ENCODE measurements around the gene SOX13. TPM values are rescaled to one million over a fixed set of nuclear protein-coding genes. Genes with fewer than 3 reads are reported as not detected.
A peak's percentile ranks its signal among the peaks of the same experiment; 100 is the strongest.

Gene SOX13
- total RNA-seq, 1 donor = 3.3 TPM

- TF ChIP-seq CTCF (IDR thresholded peaks at IDR 0.05; ENCODE audit: insufficient read depth, low read length) = no peak
- H3K4me3 ChIP-seq (ENCODE audit: low read depth, low read length) = no peak overlapping the region
- DNase-seq (ENCODE audit: low read depth) = peak; percentile 68
Measured at GRCh38 chr1:204171751-204172178, 98.8 kb downstream of the SOX13 start.

GRCh38 chr1:204172404-204173029 lies 99.6 kb downstream of the SOX13 start:
- TF ChIP-seq CTCF (IDR thresholded peaks at IDR 0.05; ENCODE audit: insufficient read depth, low read length) = no peak
- DNase-seq (ENCODE audit: low read depth) = no peak
- H3K4me3 ChIP-seq (ENCODE audit: low read depth, low read length) = no peak overlapping the region

GRCh38 chr1:204174958-204175357 lies 102.0 kb downstream of the SOX13 start:
- no peak for TF ChIP-seq CTCF (IDR thresholded peaks at IDR 0.05; ENCODE audit: insufficient read depth, low read length)
- no peak overlapping the region for H3K4me3 ChIP-seq (ENCODE audit: low read depth, low read length)
- no peak for DNase-seq (ENCODE audit: low read depth)

GRCh38 chr1:204176049-204176448 lies 103.1 kb downstream of the SOX13 start:
- DNase-seq (ENCODE audit: low read depth) = no peak
- no peak for TF ChIP-seq CTCF (IDR thresholded peaks at IDR 0.05; ENCODE audit: insufficient read depth, low read length)
- H3K4me3 ChIP-seq (ENCODE audit: low read depth, low read length) = no peak overlapping the region

GRCh38 chr1:204177133-204177532 lies 104.2 kb downstream of the SOX13 start:
- no peak overlapping the region for H3K4me3 ChIP-seq (ENCODE audit: low read depth, low read length)
- no peak for TF ChIP-seq CTCF (IDR thresholded peaks at IDR 0.05; ENCODE audit: insufficient read depth, low read length)
- no peak for DNase-seq (ENCODE audit: low read depth)

Other genes with a start within 250 kb of the SOX13 start
- gene SNRPE, start 211.5 kb upstream of the SOX13 start, total RNA-seq (ENCODE audit: low replicate concordance) = 95.4 and 105 TPM in 2 replicates
- gene ETNK2, start 78.9 kb downstream of the SOX13 start, total RNA-seq (ENCODE audit: low replicate concordance) = 2.6 and 6.4 TPM in 2 replicates
- not detected in 2 replicates for gene REN, start 93.2 kb downstream of the SOX13 start, total RNA-seq (ENCODE audit: low replicate concordance)
- not detected in 2 replicates for gene KISS1, start 123.4 kb downstream of the SOX13 start, total RNA-seq (ENCODE audit: low replicate concordance)
- not detected in 2 replicates for gene GOLT1A, start 140.9 kb downstream of the SOX13 start, total RNA-seq (ENCODE audit: low replicate concordance)